Common myeloid progenitor, CD34-positive (primary cell): ENCODE data around the gene FAR2. TPM values are rescaled to one million over a fixed set of nuclear protein-coding genes. Genes with fewer than 3 reads are reported as not detected.

ENCODE experiments used
- CTCF ChIA-PET: fragments of 350-600 bp; sonication (Branson Sonifier 250); formaldehyde crosslinking; loops from one replicate; lab custom pipeline; 2021; ENCODE audit warnings: antibody characterized with exemption; lab: Charles Lee
- POLR2A ChIA-PET: fragments of 350-600 bp; sonication (Branson Sonifier 250); formaldehyde crosslinking; loops from one replicate; lab custom pipeline; 2021; ENCODE audit warnings: antibody characterized with exemption; lab: Charles Lee
- DNase-seq, 3 donors: peaks; one replicate each; pipeline versions ENCODE4 v3.0.0 to v3.0.0-alpha.2; 2013
- H3K27ac ChIP-seq, 2 experiments: 1 replicate in 1 of 2; 2 replicates in 1 of 2; pipeline ENCODE4 v1.7.0; 2013; ENCODE audit warnings: inconsistent platforms in 2 of 2, low read length in 2 of 2, mild to moderate bottlenecking in 2 of 2, low read depth in 1 of 2, moderate library complexity in 1 of 2; ENCODE audit not compliant: severe bottlenecking in 2 of 2, insufficient read depth in 1 of 2, poor library complexity in 1 of 2
- H3K27me3 ChIP-seq, 5 experiments: replicated peaks in 2 of 5; 1 replicate in 3 of 5; 2 replicates in 2 of 5; pipeline versions ENCODE4 v1.6.1 to v1.7.0; 2013; ENCODE audit warnings: low read length in 4 of 5, mild to moderate bottlenecking in 2 of 5, moderate library complexity in 2 of 5, inconsistent platforms in 1 of 5; ENCODE audit not compliant: insufficient read depth in 5 of 5, control insufficient read depth in 4 of 5
- H3K36me3 ChIP-seq, 4 experiments: 1 replicate in 2 of 4; 2 replicates in 2 of 4; pipeline versions ENCODE4 v1.6.1 to v1.7.0; 2013; ENCODE audit warnings: low read length in 3 of 4, control low read depth in 1 of 4, mild to moderate bottlenecking in 1 of 4; ENCODE audit not compliant: control insufficient read depth in 4 of 4, insufficient read depth in 4 of 4
- H3K4me1 ChIP-seq, 4 experiments: 1 replicate in 3 of 4; 2 replicates in 1 of 4; pipeline versions ENCODE4 v1.6.1 to v1.7.1; 2013; ENCODE audit warnings: low read length in 3 of 4, mild to moderate bottlenecking in 3 of 4, control low read depth in 1 of 4, inconsistent platforms in 1 of 4, moderate library complexity in 1 of 4; ENCODE audit not compliant: control insufficient read depth in 4 of 4, insufficient read depth in 4 of 4; ENCODE audit errors: control extremely low read depth in 1 of 4
- H3K4me3 ChIP-seq, 7 experiments: 1 replicate in 4 of 7; 2 replicates in 3 of 7; pipeline versions ENCODE4 v1.5.1 to v1.7.0; 2013; ENCODE audit warnings: mild to moderate bottlenecking in 7 of 7, low read length in 6 of 7, moderate library complexity in 6 of 7, inconsistent platforms in 2 of 7, low read depth in 2 of 7, control low read depth in 1 of 7; ENCODE audit not compliant: insufficient read depth in 4 of 7, control insufficient read depth in 1 of 7; ENCODE audit errors: extremely low read depth in 1 of 7
- H3K9me3 ChIP-seq, 5 experiments: 1 replicate in 4 of 5; 2 replicates in 1 of 5; pipeline versions ENCODE4 v1.6.1 to v1.7.1; 2013; ENCODE audit warnings: low read length in 4 of 5, mild to moderate bottlenecking in 2 of 5, inconsistent platforms in 1 of 5, low read depth in 1 of 5, moderate library complexity in 1 of 5; ENCODE audit not compliant: control insufficient read depth in 4 of 5, insufficient read depth in 2 of 5; ENCODE audit errors: control extremely low read depth in 1 of 5
- WGBS: methylation state at CpG from one replicate; pipeline ENCODE4 v1.1.5; 2013; ENCODE audit not compliant: insufficient coverage; 5-methylcytosine and 5-hydroxymethylcytosine counted together
- polyA plus RNA-seq: library from polyadenylated mRNA; unstranded; fragments of 120-200 nt; gene quantifications from one replicate; pipeline ENCODE4 v1.2.1, GENCODE V29; 2013

The FAR2 gene
- 44.9 TPM for polyA plus RNA-seq

DNA sequence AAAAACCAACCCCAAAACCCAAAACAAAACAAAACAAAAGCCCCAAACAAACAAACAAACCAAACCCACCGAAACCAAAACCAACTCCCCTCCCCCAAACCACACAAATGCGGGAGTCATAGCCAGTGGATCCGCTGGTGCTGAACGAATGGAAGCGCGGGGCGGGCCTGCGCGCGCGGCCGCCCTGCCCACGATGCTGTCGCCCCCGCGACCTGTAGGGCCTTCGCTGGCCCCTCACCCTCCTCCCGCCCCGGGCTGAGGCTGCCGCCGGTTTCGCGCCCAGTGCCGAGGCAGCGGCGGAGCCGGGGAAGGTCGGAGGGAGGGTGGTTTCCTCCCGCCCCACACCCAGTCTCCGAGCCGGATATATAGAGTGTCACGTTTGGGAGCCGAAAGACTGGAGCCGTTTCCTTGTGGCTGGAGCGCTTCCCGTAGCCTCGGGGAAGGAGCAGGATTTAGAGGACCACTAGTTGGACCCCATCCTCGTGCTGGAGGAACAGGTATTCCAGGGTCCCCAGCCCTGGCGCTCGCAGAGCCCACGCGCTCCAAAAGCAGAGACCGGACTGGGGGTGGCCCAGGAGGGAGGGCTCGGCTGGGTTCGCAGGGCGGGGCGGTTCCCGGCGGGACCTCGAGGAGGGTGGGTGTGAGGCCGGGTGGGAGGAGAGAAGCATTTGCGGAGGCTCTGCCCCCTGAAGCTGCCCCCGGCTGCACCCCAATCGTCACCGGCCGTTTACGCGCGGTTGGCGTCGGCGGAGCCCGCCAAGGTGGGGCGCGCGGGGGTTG lies at the start of gene FAR2:
Gene FAR2, plus strand, starts transcription at position 368 of the 780 bp plus-strand sequence. CDS start 121,172 bp downstream, outside the sequence.
- POLR2A ChIA-PET = interaction anchor here (0.6 to 2.6 kb wide), 14 partner anchors 10 to 169 kb away, joined by 3 to 31 read pairs (median 4); no protein-coding TSS in a partner anchor

DNA sequence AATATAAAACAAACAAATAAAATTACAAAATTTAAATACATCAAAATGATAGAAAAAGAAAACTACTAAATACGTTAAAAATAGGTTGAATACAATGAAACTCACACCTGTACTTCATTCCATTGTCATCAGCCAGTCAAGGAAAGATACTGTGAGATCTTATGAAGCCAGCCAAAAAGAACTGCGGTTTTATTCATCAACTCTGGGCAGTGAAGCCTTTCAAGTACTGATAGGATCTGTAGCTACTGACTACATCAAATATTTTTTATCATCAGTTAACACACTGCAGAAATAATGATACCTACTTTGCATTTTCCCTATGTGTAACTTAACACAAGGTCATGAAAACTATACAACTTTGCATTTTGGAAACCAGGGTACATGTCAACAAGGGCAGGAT lies 46.3 kb upstream of the FAR2 start:
- POLR2A ChIA-PET = no interaction called here
- H3K36me3 ChIP-seq = no peaks in the 10 kb centered on the region
- peak overlapping the region; percentile 51 to 74 for H3K27ac ChIP-seq
- H3K9me3 ChIP-seq = peaks cover 0 to 12% (median 3%) of the 10 kb centered on the region in 5 experiments
- DNase-seq = peak in 2 of 3 donors; percentile 28 to 34
- no peaks in the 10 kb centered on the region for H3K27me3 ChIP-seq
- peaks cover 28 to 54% (median 37%) of the 10 kb centered on the region in 4 experiments for H3K4me1 ChIP-seq
- WGBS = 0% methylated on average over 1 of the region's 2 CpGs
- CTCF ChIA-PET = interaction anchor here (0.9 to 3.0 kb wide), 7 partner anchors 10 to 215 kb away, joined by 3 to 7 read pairs (median 4); no protein-coding TSS in a partner anchor
- peak overlapping the region in 2 of 7 experiments; percentile 1 to 73 for H3K4me3 ChIP-seq

More for the DNA sequence above, at the start of gene FAR2:
- WGBS = under 1% methylated on average over 51 of the region's 66 CpGs
- peaks cover 0 to 5% (median 0%) of the 10 kb centered on the region in 4 experiments for H3K36me3 ChIP-seq
- peak; percentile 71 to 93 (median 91) for DNase-seq
- peaks cover 40 to 63% (median 56%) of the 10 kb centered on the region in 4 experiments for H3K4me1 ChIP-seq
- CTCF ChIA-PET = interaction anchor here (0.8 to 2.0 kb wide), 9 partner anchors 11 to 227 kb away, joined by 3 to 7 read pairs (median 4); no protein-coding TSS in a partner anchor
- H3K27me3 ChIP-seq = no peaks in the 10 kb centered on the region
- peak within 1 kb of the TSS; percentile 57 to 96 (median 90) for H3K4me3 ChIP-seq
- H3K27ac ChIP-seq = peak within 1 kb of the TSS; percentile 93 to 96
- H3K9me3 ChIP-seq = peaks cover 0 to 2% (median 0%) of the 10 kb centered on the region in 5 experiments

- 0% methylated on average over 4 of the region's 5 CpGs for WGBS
- Histone ChIP-seq H3K4me1 (peaks cover 28 to 54% (median 37%) of the 10 kb centered on the region in 4 experiments), H3K36me3 (no peaks in the 10 kb centered on the region), H3K4me3 (peak overlapping the region in 4 of 7 experiments; percentile 25 to 73 (median 55)), H3K27me3 (no peaks in the 10 kb centered on the region), H3K27ac (peak overlapping the region; percentile 51 to 74), H3K9me3 (peaks cover 0 to 11% (median 0%) of the 10 kb centered on the region in 5 experiments)
- CTCF ChIA-PET = interaction anchor here (0.9 to 3.0 kb wide), 7 partner anchors 9 to 60 kb away, joined by 3 to 7 read pairs (median 4); no protein-coding TSS in a partner anchor
- peak; percentile 90 to 97 (median 96) for DNase-seq
- POLR2A ChIA-PET = interaction anchor here (0.7 kb wide), 2 partner anchors 18 to 45 kb away, joined by 3 to 4 read pairs; no protein-coding TSS in a partner anchor
Observed at GRCh38 chr12:29103539-29103974, 45.5 kb upstream of the FAR2 start.

DNA sequence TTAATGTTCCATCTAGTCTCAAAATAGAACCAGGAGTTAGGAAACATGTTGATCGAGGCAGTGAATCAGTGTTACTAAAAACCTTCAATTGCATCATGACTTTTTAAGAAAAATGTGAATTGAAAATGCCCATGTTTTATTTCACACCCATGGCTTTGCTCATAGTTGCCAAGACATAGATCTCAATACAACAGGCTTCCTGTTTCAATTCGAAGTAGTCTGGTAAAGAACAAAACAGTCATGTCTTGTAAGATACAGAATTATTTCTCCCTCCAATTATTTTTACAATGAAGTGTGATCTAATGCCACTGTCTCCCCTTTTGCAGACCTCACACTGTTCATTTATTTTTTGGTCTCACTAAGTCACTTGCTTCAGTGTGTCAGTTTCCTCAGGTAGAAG lies 44.6 kb upstream of the FAR2 start:
- POLR2A ChIA-PET = interaction anchor here (1.5 kb wide), 1 partner anchor 44 kb away, joined by 4 read pairs; no protein-coding TSS in a partner anchor
- CTCF ChIA-PET = interaction anchor here (0.8 to 3.0 kb wide), 3 partner anchors 18 to 43 kb away, joined by 3 to 7 read pairs (median 3); no protein-coding TSS in a partner anchor
- H3K27ac ChIP-seq = peak overlapping the region; percentile 51 to 74
- H3K36me3 ChIP-seq = no peaks in the 10 kb centered on the region
- H3K9me3 ChIP-seq = peaks cover 0 to 5% (median 0%) of the 10 kb centered on the region in 5 experiments
- peaks cover 28 to 54% (median 37%) of the 10 kb centered on the region in 4 experiments for H3K4me1 ChIP-seq
- H3K27me3 ChIP-seq = no peaks in the 10 kb centered on the region
- peak; percentile 41 to 91 (median 83) for DNase-seq
- no peak overlapping the region for H3K4me3 ChIP-seq
- WGBS = no CpG with 5 or more reads among the region's 2 CpGs

- Histone ChIP-seq H3K9me3 (peaks cover 3 to 32% (median 9%) of the 10 kb centered on the region in 5 experiments), H3K27ac (no peak overlapping the region), H3K4me1 (peaks cover 0 to 8% (median 2%) of the 10 kb centered on the region in 4 experiments), H3K27me3 (no peaks in the 10 kb centered on the region), H3K36me3 (no peaks in the 10 kb centered on the region), H3K4me3 (no peak overlapping the region)
- peak in 2 of 3 donors; percentile 25 to 49 for DNase-seq
- no CpG with 5 or more reads among the region's 5 CpGs for WGBS
- ChIA-PET POLR2A (no interaction called here), CTCF (interaction anchor here (1.5 kb wide), 1 partner anchor 9 kb away, joined by 3 read pairs; no protein-coding TSS in a partner anchor)
Observed at GRCh38 chr12:29110506-29111442, 38.3 kb upstream of the FAR2 start.

DNA sequence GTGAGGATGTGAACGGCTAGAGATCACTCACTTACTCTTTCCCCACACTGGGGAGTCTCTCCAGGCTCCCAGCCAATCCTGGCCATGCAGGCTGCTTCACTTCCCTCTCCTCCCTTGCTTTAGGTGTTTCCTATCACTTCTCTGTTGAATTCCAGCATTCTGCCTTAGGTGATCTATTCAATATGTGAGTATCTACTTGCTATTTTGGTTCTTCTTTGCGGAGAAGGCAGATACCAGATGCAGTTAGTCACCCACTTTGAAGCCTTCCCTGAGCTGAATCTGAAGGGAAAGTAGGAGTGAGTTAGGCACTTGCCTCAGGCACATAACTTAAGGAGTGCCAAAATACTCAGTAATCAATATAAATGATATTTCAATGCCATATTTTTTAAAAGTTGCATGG lies 36.0 kb upstream of the FAR2 start:
- POLR2A ChIA-PET = no interaction called here

More for the DNA sequence above, 36.0 kb upstream of the FAR2 start:
- Histone ChIP-seq H3K27ac (no peak overlapping the region), H3K36me3 (no peaks in the 10 kb centered on the region), H3K4me3 (no peak overlapping the region), H3K27me3 (no peaks in the 10 kb centered on the region), H3K9me3 (peaks cover 3 to 32% (median 9%) of the 10 kb centered on the region in 5 experiments), H3K4me1 (peaks cover 0 to under 1% (median 0%) of the 10 kb centered on the region in 4 experiments)
- CTCF ChIA-PET = interaction anchor here (1.0 kb wide), 1 partner anchor 10 kb away, joined by 4 read pairs; no protein-coding TSS in a partner anchor
- DNase-seq = no peak
- WGBS = 100% methylated on average over 1 of the region's 2 CpGs
